Endothelial cell of umbilical vein (primary cell): ENCODE results near the gene RPS27L. TPM values are rescaled to one million over a fixed set of nuclear protein-coding genes. Genes with fewer than 3 reads are reported as not detected.

Experiments
- BruUV-seq: library from RNA; stranded (reverse); fragments of 400-500 nt; replicated peaks from 2 replicates; lab custom pipeline; 2021; lab: Mats Ljungman, UMichigan
- CTCF ChIA-PET: fragments of 300-600, 350-600 bp; sonication (Branson Sonifier 250); formaldehyde crosslinking; loops from one replicate; lab custom pipeline; 2021; ENCODE audit warnings: antibody characterized with exemption, inconsistent platforms; lab: Charles Lee
- POLR2A ChIA-PET: fragments of 300-600, 350-600 bp; sonication (Branson Sonifier 250); formaldehyde crosslinking; loops from one replicate; lab custom pipeline; 2021; ENCODE audit warnings: antibody characterized with exemption, inconsistent platforms; lab: Charles Lee
- DNase-seq: peaks from one replicate; pipeline ENCODE4 v3.0.0-alpha.2; 2011; ENCODE audit warnings: low read depth, low spot score
- FAIRE-seq: peaks from 2 replicates; lab custom pipeline; 2011; peaks lifted over from hg19 to GRCh38; lab: Jason Lieb, UNC
- H2AFZ ChIP-seq: 2 replicates; pipeline ENCODE4 v1.6.0; 2012; ENCODE audit warnings: low read depth, low read length, control low read depth, inconsistent platforms
- H3K27ac ChIP-seq: 2 replicates; pipeline ENCODE4 v1.5.1; 2011; ENCODE audit warnings: low read depth, mild to moderate bottlenecking, control low read depth, low read length, moderate library complexity; ENCODE audit not compliant: insufficient read depth
- H3K27me3 ChIP-seq, 2 experiments: 2 replicates each; pipeline versions ENCODE4 v1.6.0 to v1.6.1; 2011; ENCODE audit warnings: low read length in 2 of 2, mixed read lengths in 1 of 2; ENCODE audit not compliant: control insufficient read depth in 2 of 2, insufficient read depth in 2 of 2
- H3K36me3 ChIP-seq, 2 experiments: 2 replicates in 1 of 2; 3 replicates in 1 of 2; pipeline ENCODE4 v1.5.1; 2011; ENCODE audit warnings: low read length in 2 of 2, mild to moderate bottlenecking in 1 of 2, moderate library complexity in 1 of 2; ENCODE audit not compliant: control insufficient read depth in 2 of 2, insufficient read depth in 2 of 2; ENCODE audit errors: extremely low read depth in 1 of 2
- H3K4me1 ChIP-seq: 3 replicates; pipeline ENCODE4 v1.5.1; 2011; ENCODE audit warnings: mild to moderate bottlenecking, low read length; ENCODE audit not compliant: control insufficient read depth, insufficient read depth; ENCODE audit errors: extremely low read depth
- H3K4me2 ChIP-seq: 2 replicates; pipeline ENCODE4 v1.6.1; 2011; ENCODE audit warnings: low read length, control low read depth, mixed read lengths; ENCODE audit not compliant: insufficient read depth
- H3K4me3 ChIP-seq, 3 experiments: fragments of 200-600 bp in 1 of 3; sonication (generic), shearing (Covaris generic) in 1 of 3; replicated peaks in 1 of 3; 2 replicates each; pipeline ENCODE4 v1.5.1; 2011 to 2016; ENCODE audit warnings: control low read depth in 3 of 3, low read length in 3 of 3, mild to moderate bottlenecking in 2 of 3, inconsistent platforms in 1 of 3, low read depth in 1 of 3, moderate library complexity in 1 of 3; ENCODE audit not compliant: insufficient read depth in 1 of 3
- H3K79me2 ChIP-seq: 2 replicates; pipeline ENCODE4 v1.6.0; 2012; ENCODE audit warnings: low read length, inconsistent platforms; ENCODE audit not compliant: control insufficient read depth, insufficient read depth
- H3K9ac ChIP-seq: replicated peaks from 2 replicates; pipeline ENCODE3; 2011; ENCODE audit warnings: low read length, control low read depth; ENCODE audit not compliant: insufficient read depth; ENCODE audit errors: extremely low read depth
- H3K9me1 ChIP-seq: replicated peaks from 3 replicates; pipeline ENCODE4 v1.6.0; 2011; ENCODE audit warnings: mild to moderate bottlenecking, low read length; ENCODE audit not compliant: control insufficient read depth, insufficient read depth; ENCODE audit errors: extremely low read depth
- H3K9me3 ChIP-seq: replicated peaks from 2 replicates; pipeline ENCODE4 v1.5.1; 2012; ENCODE audit warnings: low read length, inconsistent platforms; ENCODE audit not compliant: control insufficient read depth, insufficient read depth
- H4K20me1 ChIP-seq: replicated peaks from 2 replicates; pipeline ENCODE3; 2011; ENCODE audit warnings: mild to moderate bottlenecking, low read length; ENCODE audit not compliant: control insufficient read depth, insufficient read depth; ENCODE audit errors: extremely low read depth
- CTCF ChIP-seq, 2 donors: IDR thresholded peaks; 1 replicate in 1 of 2; 2 replicates in 1 of 2; pipeline ENCODE4 v1.5.1; 2011; ENCODE audit warnings: low read length in 2 of 2, mild to moderate bottlenecking in 2 of 2, moderate library complexity in 2 of 2, control low read depth in 1 of 2, inconsistent platforms in 1 of 2, low read depth in 1 of 2; ENCODE audit not compliant: insufficient read depth in 1 of 2; ENCODE audit errors: extremely low read depth in 1 of 2
- EZH2 ChIP-seq: IDR thresholded peaks from 2 replicates; pipeline ENCODE4 v1.6.1; 2012; ENCODE audit warnings: borderline replicate concordance, low read depth, mild to moderate bottlenecking, moderate library complexity, low read length, inconsistent platforms; ENCODE audit not compliant: severe bottlenecking
- FOS ChIP-seq: IDR thresholded peaks from 2 replicates; pipeline ENCODE4 v1.6.1; 2011; ENCODE audit warnings: mild to moderate bottlenecking, low read length, moderate library complexity, borderline replicate concordance; ENCODE audit not compliant: insufficient read depth
- GATA2 ChIP-seq: IDR thresholded peaks from 2 replicates; pipeline ENCODE4 v1.7.0; 2011; ENCODE audit warnings: low read depth, mild to moderate bottlenecking, moderate library complexity, mixed read lengths, low read length; ENCODE audit not compliant: insufficient read length, insufficient read depth
- JUN ChIP-seq: IDR thresholded peaks from 2 replicates; pipeline ENCODE4 v1.6.1; 2011; ENCODE audit warnings: borderline replicate concordance, low read depth; ENCODE audit not compliant: insufficient read length, insufficient read depth
- MAX ChIP-seq: IDR thresholded peaks from 2 replicates; pipeline ENCODE4 v1.6.1; 2011; ENCODE audit not compliant: insufficient read depth, insufficient read length
- MYC ChIP-seq: IDR thresholded peaks from one replicate; pipeline ENCODE4 v1.6.1; 2011; ENCODE audit warnings: mild to moderate bottlenecking, low read depth, low read length
- POLR2A ChIP-seq: IDR thresholded peaks from 2 replicates; pipeline ENCODE4 v1.6.1; 2012; ENCODE audit warnings: low read depth, mild to moderate bottlenecking, control low read depth, low read length
- POLR2AphosphoS5 ChIP-seq: IDR thresholded peaks from 2 replicates; pipeline ENCODE4 v1.6.1; 2012; ENCODE audit warnings: low read depth, mild to moderate bottlenecking, control low read depth, low read length, moderate library complexity; ENCODE audit not compliant: insufficient read depth
- dilution Hi-C: fragments of 300-500 bp; cut with MboI; formaldehyde crosslinking; loops from one replicate; pipeline ENCODE4 v1.15.0; 2019; ENCODE audit warnings: low sequenced_read_pairs; ENCODE audit not compliant: extremely low pct_ligation_motif_present
- intact Hi-C: fragments of 100-400 bp; cut with micrococcal nuclease; formaldehyde crosslinking; loops from one replicate; pipeline ENCODE4 v1.10.0; 2022
- polyA plus RNA-seq, 4 experiments: library from polyadenylated mRNA; depleted of rRNA in 3 of 4; stranded (reverse) in 3 of 4; unstranded in 1 of 4; fragments of >200 nt; gene quantifications; 2 replicates each; pipeline versions ENCODE4 v1.2.1 to v1.2.3, GENCODE V29; 2011 to 2012; ENCODE audit warnings: missing spikeins in 1 of 4
- total RNA-seq: library from RNA; stranded (reverse); gene quantifications from 2 replicates; pipeline ENCODE4 v1.2.3, GENCODE V29; 2021

The RPS27L gene
- total and polyA plus RNA-seq, 2 donors (not counting 3 experiments of a cell fraction or from before 2014, with no cell fraction given): 163 to 345 TPM

- Histone ChIP-seq H3K79me2 (no peaks in the 10 kb centered on the region), H4K20me1 (no peaks in the 10 kb centered on the region), H3K9me1 (no peaks in the 10 kb centered on the region), H3K4me1 (peaks cover 36% of the 10 kb centered on the region), H3K9ac (peak overlapping the region; percentile 88), H3K36me3 (no peaks in the 10 kb centered on the region), H3K4me3 (no peak overlapping the region), H3K9me3 (no peaks in the 10 kb centered on the region), H2AFZ (no peak overlapping the region), H3K27ac (peak overlapping the region; percentile 96), H3K27me3 (no peaks in the 10 kb centered on the region), H3K4me2 (peak overlapping the region; percentile 27)
- ChIA-PET POLR2A (interaction anchor here (0.6 to 1.2 kb wide), 4 partner anchors 16 to 285 kb away, joined by 3 to 6 read pairs (median 4); partner anchors contain the start of gene RPS27L), CTCF (interaction anchor here (0.7 to 2.0 kb wide), 10 partner anchors 9 to 342 kb away, joined by 3 to 11 read pairs (median 6); partner anchors contain the start of gene RPS27L)
- no TSS peak for BruUV-seq
- TF ChIP-seq MYC (no peak), EZH2 (no peak), POLR2A (peak; percentile 78), POLR2AphosphoS5 (peak; percentile 74), MAX (no peak), FOS (peak; percentile 84), GATA2 (peak; percentile 56), CTCF (IDR thresholded peaks at IDR 0.05; ENCODE audit: extremely low read depth in 1 of 2, insufficient read depth in 1 of 2, low read depth in 1 of 2, low read length in 2 of 2) (no peak), JUN (peak; percentile 95)
- dilution Hi-C loops: no loop called here
- DNase-seq (peak; percentile 94), FAIRE-seq (peak; percentile 70)
- intact Hi-C loops: loop anchor here (1.0 to 2.0 kb wide), 5 partner anchors 14 to 239 kb away; no protein-coding TSS in a partner anchor
These were observed 21.5 kb downstream of the RPS27L start for GRCh38 chr15:63135804-63136203.
